Calu3 (cell line): ENCODE results near the gene BRD1. TPM values are rescaled to one million over a fixed set of nuclear protein-coding genes. Genes with fewer than 3 reads are reported as not detected.
A peak's percentile ranks its signal among the peaks of the same experiment; 100 is the strongest.
"Not testable (repeated sequence)": the region's sequence is repeated elsewhere in the genome, so short reads cannot be mapped to it uniquely, and the experiment has no call there.

Source experiments
- BruUV-seq: library from RNA; stranded (reverse); fragments of 400-500 nt; replicated peaks from 2 replicates; lab custom pipeline; 2021; lab: Mats Ljungman, UMichigan
- CTCF ChIA-PET: fragments of 300-600 bp; sonication (Branson Sonifier 250); formaldehyde crosslinking; loops from one replicate; lab custom pipeline; 2022; ENCODE audit warnings: antibody characterized with exemption; lab: Charles Lee
- DNase-seq: peaks from one replicate; pipeline ENCODE4 v3.0.0; 2022
- H3K27ac Mint-ChIP-seq: one replicate; pipeline ENCODE4 v1.8.0; 2022; ENCODE audit warnings: mixed read lengths; ENCODE audit not compliant: unreplicated experiment
- H3K27me3 Mint-ChIP-seq: one replicate; pipeline ENCODE4 v1.8.0; 2022; ENCODE audit warnings: mixed read lengths; ENCODE audit not compliant: unreplicated experiment
- H3K36me3 Mint-ChIP-seq: one replicate; pipeline ENCODE4 v1.8.0; 2022; ENCODE audit warnings: mild to moderate bottlenecking, moderate library complexity, mixed read lengths; ENCODE audit not compliant: insufficient read depth, unreplicated experiment
- H3K4me1 Mint-ChIP-seq: one replicate; pipeline ENCODE4 v1.8.0; 2022; ENCODE audit warnings: mild to moderate bottlenecking, low read depth, mixed read lengths; ENCODE audit not compliant: unreplicated experiment
- H3K4me3 Mint-ChIP-seq: one replicate; pipeline ENCODE4 v1.8.0; 2022; ENCODE audit warnings: mild to moderate bottlenecking, low read depth, moderate library complexity, mixed read lengths; ENCODE audit not compliant: unreplicated experiment
- H3K9me3 Mint-ChIP-seq: one replicate; pipeline ENCODE4 v1.8.0; 2022; ENCODE audit warnings: low read depth, mixed read lengths; ENCODE audit not compliant: unreplicated experiment
- CTCF ChIP-seq: fragments of 200-600 bp; IDR thresholded peaks from one replicate; pipeline ENCODE4 v1.8.0; 2022; ENCODE audit warnings: antibody characterized with exemption; ENCODE audit not compliant: unreplicated experiment
- intact Hi-C: fragments of 100-400 bp; cut with micrococcal nuclease; formaldehyde crosslinking; loops from one replicate; pipeline ENCODE4 v1.10.0; 2022; ENCODE audit not compliant: unreplicated experiment
- total RNA-seq: library from RNA; stranded (reverse); gene quantifications from 2 replicates; pipeline ENCODE4 v1.2.3, GENCODE V29; 2022

The BRD1 gene
- total RNA-seq, 1 experiment from 2014 or later: 41.4 TPM

GRCh38 chr22:49856343-49856742 lies 28.7 kb upstream of the BRD1 start:
- Mint-ChIP-seq H3K27ac (peak overlapping the region; percentile 89), H3K4me3 (peak overlapping the region; percentile 94), H3K36me3 (peaks cover 39% of the 10 kb centered on the region), H3K4me1 (peaks cover 27% of the 10 kb centered on the region), H3K27me3 (peaks cover 8% of the 10 kb centered on the region), H3K9me3 (no peaks in the 10 kb centered on the region)
- CTCF ChIA-PET: interaction anchor here (1.4 kb wide), 1 partner anchor 41 kb away, joined by 6 read pairs; no protein-coding TSS in a partner anchor
- TF ChIP-seq CTCF: no peak
- intact Hi-C loops: no loop called here
- no TSS peak for BruUV-seq
- no peak for DNase-seq

- CTCF ChIA-PET: interaction anchor here (0.5 to 1.4 kb wide), 3 partner anchors 34 to 124 kb away, joined by 3 to 6 read pairs (median 4); no protein-coding TSS in a partner anchor
- Mint-ChIP-seq H3K27ac (peak overlapping the region; percentile 89), H3K27me3 (peaks cover 18% of the 10 kb centered on the region), H3K9me3 (no peaks in the 10 kb centered on the region), H3K4me1 (peaks cover 28% of the 10 kb centered on the region), H3K36me3 (peaks cover 42% of the 10 kb centered on the region), H3K4me3 (peak overlapping the region; percentile 94)
- BruUV-seq: no TSS peak
- intact Hi-C loops: no loop called here
- TF ChIP-seq CTCF: no peak
- peak; percentile 15 for DNase-seq
Observed at GRCh38 chr22:49855251-49855911, 27.7 kb upstream of the BRD1 start.

- peaks cover 50% of the 10 kb centered on the region for H3K36me3 Mint-ChIP-seq
- CTCF ChIA-PET: no interaction called here
- H3K4me3 Mint-ChIP-seq: peak overlapping the region; percentile 94
- TF ChIP-seq CTCF: no peak
- peak overlapping the region; percentile 89 for H3K27ac Mint-ChIP-seq
- peaks cover 28% of the 10 kb centered on the region for H3K4me1 Mint-ChIP-seq
- intact Hi-C loops: no loop called here
- DNase-seq: peak; percentile 38
- peaks cover 27% of the 10 kb centered on the region for H3K27me3 Mint-ChIP-seq
- BruUV-seq: no TSS peak
- no peaks in the 10 kb centered on the region for H3K9me3 Mint-ChIP-seq
Observed at GRCh38 chr22:49853981-49854831, 26.5 kb upstream of the BRD1 start.

GRCh38 chr22:49852898-49853894 lies 25.5 kb upstream of the BRD1 start, which contains the start of gene ZBED4:
Gene ZBED4 (plus strand): TSS chr22:49853844. CDS start chr22:49883663, 29,819 bp downstream.
- DNase-seq: peak; percentile 99
- TF ChIP-seq CTCF: no peak
- H3K27me3 Mint-ChIP-seq: peaks cover 34% of the 10 kb centered on the region
- peaks cover 50% of the 10 kb centered on the region for H3K36me3 Mint-ChIP-seq
- H3K4me1 Mint-ChIP-seq: peaks cover 28% of the 10 kb centered on the region
- no peaks in the 10 kb centered on the region for H3K9me3 Mint-ChIP-seq
- peak within 1 kb of the TSS; percentile 94 for H3K4me3 Mint-ChIP-seq
- CTCF ChIA-PET: no interaction called here
- intact Hi-C loops: no loop called here
- BruUV-seq: TSS peak; percentile 96
- H3K27ac Mint-ChIP-seq: peak within 1 kb of the TSS; percentile 89

- H3K36me3 Mint-ChIP-seq: peaks cover 50% of the 10 kb centered on the region
- H3K9me3 Mint-ChIP-seq, BruUV-seq, DNase-seq, CTCF ChIA-PET, intact Hi-C loops: not testable (repeated sequence)
- peak overlapping the region; percentile 67 for H3K4me3 Mint-ChIP-seq
- peak overlapping the region; percentile 30 for H3K27ac Mint-ChIP-seq
- H3K4me1 Mint-ChIP-seq: peaks cover 28% of the 10 kb centered on the region
- H3K27me3 Mint-ChIP-seq: peaks cover 41% of the 10 kb centered on the region
Observed at GRCh38 chr22:49852568-49852897, 24.9 kb upstream of the BRD1 start.
